MV-4-11 (cell line): ENCODE data around the gene AMOTL1.
"Not testable (repeated sequence)": the region's sequence is repeated elsewhere in the genome, so short reads cannot be mapped to it uniquely, and the experiment has no call there.

ENCODE experiments used
- DNase-seq: peaks from one replicate; lab custom pipeline; 2025; lab: John Stamatoyannopoulos, UW

Gene AMOTL1

GRCh38 chr11:94883878-94884277, 115.7 kb downstream of the AMOTL1 start:
- DNase-seq, result no peak

- DNase-seq, result peak; percentile 4
Measured at GRCh38 chr11:94884376-94884775, 116.2 kb downstream of the AMOTL1 start.

DNA sequence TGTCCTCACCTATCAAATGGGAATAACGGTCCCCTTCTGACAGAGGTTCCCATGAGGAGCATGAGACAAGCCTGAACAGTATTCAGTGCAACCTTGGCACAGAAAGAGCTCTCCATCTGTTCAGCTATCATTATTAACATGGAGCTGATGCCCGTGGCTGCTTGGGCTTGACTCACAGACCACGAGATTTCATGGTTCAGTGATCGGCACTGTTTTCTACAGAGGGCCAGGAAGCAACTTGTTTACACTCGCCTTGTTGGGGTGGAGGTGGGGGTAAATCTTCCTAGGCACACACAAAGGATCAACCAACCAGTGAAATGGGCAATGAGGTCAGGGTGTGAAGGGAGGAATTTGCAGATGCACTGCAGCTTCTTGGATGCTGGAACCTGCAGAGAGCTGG, 117.0 kb downstream of the AMOTL1 start:
- DNase-seq, result no peak

DNA sequence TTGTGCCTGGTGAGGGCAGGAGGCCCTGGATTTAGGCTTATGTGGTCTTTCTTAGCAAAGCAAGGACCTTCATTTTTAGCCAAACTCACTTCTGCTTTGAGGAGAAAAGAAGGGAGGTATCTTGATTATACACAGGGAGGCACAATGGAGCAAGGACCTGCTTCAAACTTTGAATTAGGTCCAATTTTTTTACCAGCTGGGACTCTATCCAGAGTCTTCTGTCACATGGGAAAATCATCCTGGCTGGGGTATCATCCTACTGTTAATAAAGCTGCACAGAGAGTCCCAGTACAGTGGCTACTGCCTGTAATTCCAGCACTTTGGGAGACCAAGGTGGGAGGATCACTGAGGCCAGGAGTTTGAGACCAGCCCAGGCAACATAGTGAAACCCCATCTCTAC, 117.4 kb downstream of the AMOTL1 start:
- DNase-seq, result no peak

GRCh38 chr11:94888204-94888603, 120.0 kb downstream of the AMOTL1 start:
- DNase-seq, result no peak

- DNase-seq, result no peak
Measured at GRCh38 chr11:94895451-94895850, 127.3 kb downstream of the AMOTL1 start.

- peak; percentile 9 for DNase-seq
Measured at GRCh38 chr11:94895971-94896370, 127.8 kb downstream of the AMOTL1 start.

GRCh38 chr11:94897330-94897768, 129.2 kb downstream of the AMOTL1 start:
- DNase-seq, result peak; percentile 30

- no peak for DNase-seq
Measured at GRCh38 chr11:94907226-94907625, 139.1 kb downstream of the AMOTL1 start.

DNA sequence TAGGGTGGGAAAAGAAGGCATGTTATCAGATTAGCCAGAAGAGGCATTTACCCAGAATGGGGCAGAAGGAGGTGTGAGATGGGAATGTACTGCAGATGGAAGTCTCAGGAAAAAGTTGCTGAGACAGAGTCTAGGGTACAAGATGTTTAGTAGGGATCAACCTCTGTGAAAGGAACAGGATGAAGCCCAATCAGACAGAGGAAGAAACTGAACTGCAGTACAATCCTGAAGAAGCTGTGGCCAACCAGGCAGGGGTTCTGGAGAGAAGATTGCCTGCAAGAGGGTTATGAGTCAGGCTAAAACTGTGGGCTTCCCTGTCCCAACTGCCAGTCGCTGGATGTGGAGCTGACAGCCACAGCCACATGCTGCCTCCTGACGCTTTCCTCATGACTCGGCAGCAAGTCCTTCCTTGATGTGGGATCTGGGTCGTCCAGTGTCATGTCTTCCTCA, 141.2 kb downstream of the AMOTL1 start:
- DNase-seq, result peak; percentile 39

DNA sequence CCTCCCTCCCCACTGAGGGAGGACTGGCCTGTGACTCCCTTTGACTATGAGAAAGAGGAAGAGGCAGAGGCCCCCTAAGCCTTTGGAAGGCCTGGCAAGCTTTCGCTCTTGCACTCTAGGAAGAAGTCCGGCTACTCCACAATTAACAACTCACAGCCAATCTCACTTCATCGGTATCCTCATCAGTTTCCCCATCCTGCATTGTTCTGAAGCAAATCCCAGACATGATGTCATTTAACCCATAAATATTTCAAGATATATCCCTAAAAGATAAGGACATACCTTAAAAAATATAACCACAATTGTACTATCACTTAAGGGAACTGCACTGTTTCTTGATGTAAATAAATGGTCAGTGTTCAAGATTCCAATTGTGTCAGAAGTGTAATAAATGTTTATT, 142.1 kb downstream of the AMOTL1 start:
- DNase-seq, result peak; percentile 58

DNA sequence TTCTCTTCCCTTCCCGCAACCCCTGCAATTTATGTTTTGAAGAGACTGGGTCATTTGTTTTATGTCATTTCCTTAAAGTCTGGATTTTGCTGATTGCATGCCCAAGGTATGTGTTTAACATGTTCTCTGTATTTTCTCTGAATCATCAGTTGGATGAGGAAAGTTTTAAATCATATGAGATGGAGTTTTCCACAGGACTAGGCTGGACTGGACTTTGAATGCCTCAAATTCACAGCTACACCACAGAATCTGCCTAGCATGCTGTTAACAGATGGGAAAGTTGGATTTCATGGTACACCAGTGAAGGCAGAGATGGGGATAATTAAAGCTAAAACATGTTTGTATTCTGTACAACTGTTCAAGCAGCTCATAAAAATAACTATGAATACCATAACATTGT, 142.6 kb downstream of the AMOTL1 start:
- DNase-seq, result no peak

DNA sequence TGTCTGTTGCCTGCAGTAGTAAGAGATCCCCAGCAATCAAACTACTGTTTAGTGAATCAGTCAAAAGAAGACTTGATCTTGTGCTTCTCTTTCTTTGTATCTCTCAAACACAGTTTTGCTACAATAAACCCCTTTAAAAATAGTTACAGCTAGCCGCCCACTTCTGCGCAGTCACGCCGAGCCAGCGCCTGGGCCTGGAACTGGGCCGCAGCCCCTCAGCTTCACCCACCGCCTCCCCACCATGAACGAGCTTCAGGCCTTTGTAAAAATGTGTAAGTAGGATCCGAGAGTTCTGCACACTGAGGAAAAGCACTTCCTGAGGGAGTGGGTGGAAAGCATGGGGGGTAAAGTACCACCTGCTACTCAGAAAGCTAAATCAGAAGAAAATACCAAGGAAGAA, 144.7 kb downstream of the AMOTL1 start:
- no peak for DNase-seq

- DNase-seq, result not testable (repeated sequence)
Measured at GRCh38 chr11:94913718-94914394, 145.7 kb downstream of the AMOTL1 start.

DNA sequence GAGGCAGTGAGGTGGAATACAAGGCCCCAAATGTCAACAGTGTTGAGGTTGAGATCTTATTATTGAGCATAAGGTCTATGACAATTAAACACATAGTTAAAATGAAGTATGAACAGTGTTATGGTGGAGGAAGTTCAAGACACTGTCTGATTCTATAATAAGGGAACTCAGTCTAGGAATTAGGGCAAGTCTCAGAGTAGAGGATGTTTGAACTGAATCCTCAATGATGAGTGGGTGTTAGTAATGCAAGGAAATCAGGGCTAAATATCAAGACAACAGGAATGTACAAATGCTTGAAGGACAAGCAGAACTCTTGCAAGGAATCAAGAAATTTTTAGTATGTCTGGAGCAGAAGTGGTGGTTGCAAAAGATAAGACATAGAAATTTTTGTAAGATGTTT, 152.2 kb downstream of the AMOTL1 start:
- DNase-seq, result no peak

DNA sequence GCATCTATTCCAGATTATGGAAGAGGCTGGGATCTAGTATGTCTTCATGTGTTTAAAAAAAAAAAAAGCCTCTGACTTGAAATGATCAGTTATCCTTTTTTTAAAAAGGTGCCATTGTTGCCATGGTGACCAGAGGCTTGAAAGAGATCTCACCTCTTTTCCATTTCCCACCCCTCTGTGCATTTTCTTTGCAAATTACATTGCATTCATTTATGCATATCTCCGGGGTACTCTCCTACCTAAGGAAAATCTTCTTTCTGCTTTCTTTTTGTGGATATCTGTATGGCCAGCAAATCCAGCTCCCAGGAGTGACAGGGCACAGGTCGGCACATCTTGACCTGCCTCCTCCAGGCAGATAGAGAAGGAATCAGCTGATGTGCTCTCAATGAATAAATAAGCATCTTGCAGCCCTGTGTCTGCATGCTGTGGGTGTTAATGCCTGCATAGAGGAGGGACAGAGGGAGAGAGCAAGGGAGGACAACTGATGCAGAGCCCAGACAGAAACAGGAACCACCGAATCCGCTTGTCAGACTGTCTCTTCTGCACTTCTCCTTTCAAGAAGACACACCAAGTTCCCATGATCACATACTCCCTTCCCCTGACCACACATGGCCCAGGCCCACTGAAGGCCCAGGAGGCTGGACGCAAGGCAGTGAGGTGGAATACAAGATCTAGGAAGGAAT, 154.3 kb downstream of the AMOTL1 start:
- peak; percentile 88 for DNase-seq

- DNase-seq, result no peak
Measured at GRCh38 chr11:94923004-94923334, 154.8 kb downstream of the AMOTL1 start.

- DNase-seq, result no peak
Measured at GRCh38 chr11:94924171-94924572, 156.0 kb downstream of the AMOTL1 start.

DNA sequence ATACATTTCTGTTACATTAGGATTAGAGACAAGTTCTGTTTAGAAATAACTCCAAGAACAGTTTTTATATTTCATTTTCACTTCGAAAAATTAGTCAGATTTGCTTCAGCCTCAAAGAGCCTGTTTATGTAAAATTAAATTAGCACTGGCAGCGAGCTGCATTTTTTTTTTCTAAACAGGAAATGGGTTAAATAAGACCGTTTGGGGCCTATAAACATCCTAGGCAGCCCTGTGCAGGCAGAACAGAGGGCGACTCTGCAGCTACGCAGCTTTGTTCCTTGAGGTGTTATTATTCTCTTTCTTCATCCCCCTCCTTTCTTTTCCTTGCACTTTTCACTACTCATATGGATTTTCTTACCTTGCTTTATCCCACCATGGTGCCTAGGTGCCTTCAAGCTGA, 156.5 kb downstream of the AMOTL1 start:
- DNase-seq, result no peak

DNA sequence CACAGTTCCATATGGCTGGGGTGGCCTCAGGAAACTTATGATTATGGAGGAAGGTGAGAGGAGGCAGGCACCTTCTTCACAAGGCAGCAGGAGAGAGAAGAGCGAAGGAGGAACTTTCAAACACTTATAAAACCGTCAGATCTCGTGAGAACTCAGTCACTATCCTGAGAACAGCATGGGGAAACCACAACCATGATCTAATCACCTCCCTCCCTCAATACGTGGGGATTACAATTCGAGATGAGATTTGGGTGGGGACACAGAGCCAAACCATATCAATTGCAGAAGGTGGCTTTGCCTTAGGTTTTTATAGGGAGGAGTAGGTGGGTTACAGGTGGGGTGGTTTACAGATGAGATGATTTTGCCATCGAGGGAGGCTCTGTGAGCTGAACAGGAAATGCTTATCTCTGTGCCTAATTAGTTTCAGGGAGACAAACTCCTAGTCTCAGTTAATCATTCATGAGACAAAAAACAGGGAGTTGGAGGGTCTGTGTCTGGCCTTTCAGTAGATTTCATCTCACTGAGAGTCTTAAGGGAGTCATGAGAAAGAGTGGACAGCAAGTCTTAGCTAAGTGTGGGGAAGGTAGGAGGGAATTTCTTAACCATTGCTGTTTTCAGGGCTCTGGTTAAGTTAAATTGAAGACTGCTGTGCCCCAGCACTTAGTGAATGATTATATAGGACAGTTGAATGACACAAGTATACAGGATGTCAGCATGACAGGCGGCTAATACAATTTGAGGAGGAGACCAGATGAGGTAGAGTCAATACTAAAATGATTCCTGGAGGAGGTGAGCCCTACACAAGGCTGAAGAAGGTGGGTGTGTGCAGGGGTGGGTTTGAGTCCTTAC, 157.5 kb downstream of the AMOTL1 start:
- no peak for DNase-seq

GRCh38 chr11:94926271-94926625, 158.1 kb downstream of the AMOTL1 start:
- DNase-seq, result no peak
